OCI-LY3 (cell line): ENCODE results near the gene SH2D3C.

Experiments
- CTCF ChIP-seq: fragments of 200-600, 300-600 bp; sonication (generic); IDR thresholded peaks from 2 replicates; pipeline ENCODE4 v1.5.1; 2014; ENCODE audit warnings: antibody characterized with exemption, low read length, low read depth
- EZH2phosphoT487 ChIP-seq: fragments of 200-600 bp; shearing (Covaris generic); IDR thresholded peaks from 2 replicates; pipeline ENCODE4 v1.6.1; 2018; ENCODE audit warnings: antibody characterized with exemption, mixed run types, low read depth

DNA sequence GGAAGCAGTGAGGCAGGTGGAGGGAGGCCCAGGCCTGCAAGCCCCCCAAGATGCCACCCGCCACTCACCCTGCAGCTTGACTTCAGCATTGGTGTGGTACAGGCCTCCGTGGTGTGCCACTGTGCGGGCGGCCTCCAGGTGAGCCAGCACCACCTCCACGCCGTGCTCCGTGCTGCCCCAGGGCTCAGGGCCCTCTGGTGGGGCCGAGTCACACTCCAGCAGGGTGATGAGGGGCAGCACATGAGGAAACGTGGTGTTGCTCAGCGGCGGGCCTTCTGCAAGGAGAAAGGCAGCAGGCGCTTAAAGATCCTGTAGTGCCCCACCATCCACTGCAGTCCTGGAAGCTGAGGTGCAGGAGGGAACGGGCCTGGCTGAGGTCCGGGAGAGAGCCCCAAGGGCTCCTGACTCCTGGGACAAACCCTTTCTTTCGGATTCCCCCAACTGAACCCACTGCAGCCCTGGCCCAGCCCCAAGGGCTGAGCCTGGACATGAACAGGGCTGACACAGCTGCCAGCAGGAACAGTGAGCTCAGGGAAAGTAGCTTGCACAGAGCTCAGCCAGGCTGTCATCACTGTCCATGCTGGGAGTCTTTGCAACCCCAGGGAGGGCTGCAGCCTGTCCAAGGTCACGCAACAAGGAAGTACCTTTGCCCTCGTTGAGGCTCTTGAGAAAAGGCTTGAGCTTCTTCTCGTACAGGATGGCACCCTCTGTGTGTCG lies 38.7 kb downstream of the SH2D3C start:
- TF ChIP-seq CTCF (no peak), EZH2phosphoT487 (no peak)
